Omental fat pad (tissue), 4 donors: ENCODE results near the gene PHGDH. TPM values are rescaled to one million over a fixed set of nuclear protein-coding genes. Genes with fewer than 3 reads are reported as not detected.

ENCODE experiments used
- ATAC-seq: fragments of 150-250 bp; one replicate; pipeline ENCODE4 v1.9.1; 2016; ENCODE audit warnings: mild to moderate bottlenecking, moderate library complexity; ENCODE audit not compliant: low FRiP score
- DNase-seq: peaks from one replicate; pipeline ENCODE4 v3.0.0-alpha.2; 2019; ENCODE audit warnings: low spot score
- total RNA-seq, 4 donors: library from RNA; depleted of rRNA; stranded (reverse); fragments of >200 nt; gene quantifications; one replicate each; pipeline ENCODE4 v1.1.0, GENCODE V29; 2016
- TF ChIP-seq, protein P1 (sequence below), 3 donors: fragments of 450-650 bp; IDR thresholded peaks; one replicate each; pipeline ENCODE4 v1.5.1; 2016 to 2017; ENCODE audit warnings: antibody characterized with exemption in 3 of 3, mild to moderate bottlenecking in 3 of 3, moderate library complexity in 2 of 3

Gene PHGDH
- 10 to 100 TPM; 21.5 to 95.4 (median 28.4) TPM for total RNA-seq

DNA sequence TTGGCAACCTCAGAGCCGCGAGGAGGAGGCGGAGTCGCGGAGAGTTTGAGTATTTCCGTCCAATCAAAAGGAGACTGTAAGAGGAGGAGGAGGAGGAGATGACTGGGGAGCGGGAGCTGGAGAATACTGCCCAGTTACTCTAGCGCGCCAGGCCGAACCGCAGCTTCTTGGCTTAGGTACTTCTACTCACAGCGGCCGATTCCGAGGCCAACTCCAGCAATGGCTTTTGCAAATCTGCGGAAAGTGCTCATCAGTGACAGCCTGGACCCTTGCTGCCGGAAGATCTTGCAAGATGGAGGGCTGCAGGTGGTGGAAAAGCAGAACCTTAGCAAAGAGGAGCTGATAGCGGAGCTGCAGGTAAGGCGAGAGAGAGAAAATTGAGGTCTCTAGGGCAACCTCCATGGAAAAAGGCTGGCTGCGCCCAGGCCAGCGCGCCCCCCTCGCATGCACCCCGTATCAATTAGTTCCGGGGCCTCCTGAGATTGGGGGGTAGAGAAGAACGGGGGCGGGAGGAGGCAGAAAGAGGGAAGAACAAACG, at the start of gene PHGDH:
PHGDH (plus strand) TSS at position 131 of the 538 bp plus-strand sequence; CDS start at position 220, 89 bp downstream.
- TF ChIP-seq, protein P1, sequence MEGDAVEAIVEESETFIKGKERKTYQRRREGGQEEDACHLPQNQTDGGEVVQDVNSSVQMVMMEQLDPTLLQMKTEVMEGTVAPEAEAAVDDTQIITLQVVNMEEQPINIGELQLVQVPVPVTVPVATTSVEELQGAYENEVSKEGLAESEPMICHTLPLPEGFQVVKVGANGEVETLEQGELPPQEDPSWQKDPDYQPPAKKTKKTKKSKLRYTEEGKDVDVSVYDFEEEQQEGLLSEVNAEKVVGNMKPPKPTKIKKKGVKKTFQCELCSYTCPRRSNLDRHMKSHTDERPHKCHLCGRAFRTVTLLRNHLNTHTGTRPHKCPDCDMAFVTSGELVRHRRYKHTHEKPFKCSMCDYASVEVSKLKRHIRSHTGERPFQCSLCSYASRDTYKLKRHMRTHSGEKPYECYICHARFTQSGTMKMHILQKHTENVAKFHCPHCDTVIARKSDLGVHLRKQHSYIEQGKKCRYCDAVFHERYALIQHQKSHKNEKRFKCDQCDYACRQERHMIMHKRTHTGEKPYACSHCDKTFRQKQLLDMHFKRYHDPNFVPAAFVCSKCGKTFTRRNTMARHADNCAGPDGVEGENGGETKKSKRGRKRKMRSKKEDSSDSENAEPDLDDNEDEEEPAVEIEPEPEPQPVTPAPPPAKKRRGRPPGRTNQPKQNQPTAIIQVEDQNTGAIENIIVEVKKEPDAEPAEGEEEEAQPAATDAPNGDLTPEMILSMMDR (IDR thresholded peaks at IDR 0.05) = no peak
- DNase-seq = peak; percentile 36
- peak; percentile 76 for ATAC-seq

DNA sequence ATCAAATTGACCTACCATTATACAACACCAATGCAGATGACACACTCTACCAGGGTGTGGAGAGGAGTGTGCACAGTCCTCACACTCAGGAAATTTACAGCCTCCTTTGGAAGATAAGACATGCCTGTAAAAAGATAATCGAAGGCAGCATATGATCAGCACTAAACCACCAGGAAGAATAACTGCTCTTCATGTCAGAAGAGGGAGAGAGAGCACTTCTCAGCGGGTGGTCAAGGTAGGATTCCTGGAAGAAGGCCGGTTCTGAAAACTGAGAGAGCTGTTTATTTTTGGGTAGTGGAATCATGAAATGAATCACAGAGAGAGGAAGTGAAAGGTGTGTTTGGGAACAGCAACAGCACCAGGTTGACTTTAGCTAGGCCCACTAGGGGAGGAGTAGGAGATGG, 49.7 kb upstream of the PHGDH start:
- ATAC-seq (no peak), DNase-seq (no peak)
- TF ChIP-seq, protein P1 (IDR thresholded peaks at IDR 0.05) = no peak

DNA sequence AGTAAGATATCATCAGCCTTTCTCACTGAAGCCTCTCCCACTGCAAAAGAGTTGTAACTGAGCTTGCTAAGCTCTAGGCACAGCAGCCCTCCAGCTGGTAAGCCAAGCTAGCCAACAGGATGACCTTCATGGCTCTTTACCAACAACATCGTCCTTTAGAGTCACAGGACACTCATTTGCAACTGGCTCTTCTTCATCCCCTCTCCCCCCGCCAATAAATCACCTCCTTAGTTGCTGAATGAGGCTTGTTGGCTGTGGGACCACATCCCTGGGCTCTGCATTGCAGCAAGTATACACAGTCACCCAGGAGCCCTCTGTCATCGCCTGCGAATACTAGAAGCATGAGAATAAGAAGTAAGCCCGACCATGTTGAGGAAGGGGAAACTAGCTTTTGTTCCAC, 47.7 kb upstream of the PHGDH start:
- ATAC-seq = no peak
- TF ChIP-seq, protein P1 (IDR thresholded peaks at IDR 0.05) = no peak
- no peak for DNase-seq

DNA sequence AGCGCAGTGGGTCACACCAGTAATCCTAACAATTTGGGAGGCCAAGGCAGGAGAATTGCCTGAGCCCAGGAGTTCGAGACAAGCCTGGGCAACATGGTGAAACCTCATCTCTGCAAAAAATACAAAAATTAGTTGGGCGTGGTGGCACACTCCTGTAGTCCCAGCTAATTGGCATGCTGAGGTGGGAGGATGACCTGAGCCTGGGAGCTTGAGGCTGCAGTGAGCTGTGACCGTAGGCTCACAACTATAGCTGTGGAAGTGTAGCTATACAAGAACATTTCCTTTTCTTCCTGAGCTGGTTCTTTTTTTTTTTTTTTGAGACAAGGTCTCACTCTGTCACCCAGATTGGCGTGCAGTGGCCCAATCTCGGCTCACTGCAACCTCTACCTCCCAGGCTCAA, 44.6 kb upstream of the PHGDH start:
- TF ChIP-seq, protein P1 (IDR thresholded peaks at IDR 0.05) = no peak
- DNase-seq (no peak), ATAC-seq (no peak)

DNA sequence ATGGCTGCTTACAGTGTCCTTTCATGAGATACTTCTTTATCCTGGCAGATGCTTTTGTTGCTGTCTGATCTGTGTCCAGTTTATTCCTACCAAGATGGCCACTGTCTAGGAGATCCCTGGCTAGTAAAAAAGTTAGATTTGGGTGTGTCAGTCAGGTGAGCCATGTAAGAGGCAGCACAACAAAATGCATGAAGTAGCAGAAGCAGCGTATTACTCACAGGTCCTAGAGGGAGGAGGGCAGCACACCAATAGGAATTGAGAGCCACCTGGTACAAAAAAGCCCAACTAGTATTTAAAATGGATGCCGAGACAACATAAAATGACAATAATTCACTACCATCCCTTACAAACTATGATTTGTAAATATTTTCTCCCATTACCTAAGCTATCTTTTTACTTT, 40.8 kb upstream of the PHGDH start:
- DNase-seq (no peak), ATAC-seq (no peak)
- TF ChIP-seq, protein P1 (IDR thresholded peaks at IDR 0.05) = no peak

DNA sequence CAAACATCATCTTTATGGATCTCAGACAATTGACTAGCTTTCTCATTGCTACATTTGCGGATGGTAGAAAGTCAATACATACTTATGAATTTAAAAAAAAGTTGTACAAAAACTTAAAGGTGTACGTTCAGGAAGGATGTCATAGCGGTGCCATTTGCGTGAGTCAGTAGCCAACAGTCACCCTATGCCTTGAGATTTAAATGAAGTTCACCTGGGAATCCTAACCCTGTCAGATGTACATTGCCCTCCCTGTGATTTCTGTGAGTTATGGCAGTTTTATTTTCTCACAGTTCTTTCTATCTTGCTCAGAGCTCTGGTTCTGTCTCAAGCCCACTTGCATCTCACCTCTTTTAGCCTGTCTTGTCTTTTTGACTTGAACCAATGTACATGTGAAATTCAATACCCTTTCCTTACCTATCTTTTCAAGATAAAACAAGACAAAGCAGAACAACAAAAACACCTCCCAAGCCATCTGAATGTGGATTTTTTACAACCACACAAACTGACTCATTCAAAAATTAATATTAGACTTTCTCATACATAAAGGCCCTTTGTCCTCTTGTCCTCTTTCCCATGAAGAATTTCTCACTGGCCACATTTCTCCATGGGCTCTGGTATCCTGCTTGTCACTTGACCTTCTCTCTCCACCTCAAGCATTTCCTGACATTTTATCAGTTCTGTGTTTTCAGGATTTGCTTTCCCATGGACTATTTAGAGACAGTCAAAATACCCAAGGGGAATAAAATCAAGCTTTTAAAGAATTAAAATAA, 38.4 kb upstream of the PHGDH start:
- no peak for ATAC-seq
- TF ChIP-seq, protein P1 (IDR thresholded peaks at IDR 0.05) = no peak
- no peak for DNase-seq

DNA sequence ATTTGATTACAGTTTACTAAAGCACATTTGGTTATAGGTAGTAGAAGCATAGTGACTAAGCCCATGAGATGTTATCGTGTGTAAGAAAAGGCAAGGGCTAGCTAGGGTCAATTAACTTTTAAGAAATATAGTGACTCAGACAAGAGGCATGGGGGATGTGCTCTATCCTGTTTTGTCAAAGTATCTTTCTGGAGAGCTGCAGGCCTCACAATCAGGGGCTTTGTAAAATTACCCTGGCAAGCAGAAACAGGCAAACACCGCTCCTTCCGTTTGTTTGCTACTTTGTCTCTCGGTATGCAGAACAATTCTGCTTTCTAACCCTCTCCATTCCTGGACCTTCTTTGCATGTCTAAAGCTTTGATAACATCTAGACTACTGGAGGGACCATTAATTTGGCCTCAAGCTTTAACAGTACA, 37.6 kb upstream of the PHGDH start:
- TF ChIP-seq, protein P1 (IDR thresholded peaks at IDR 0.05) = no peak
- ATAC-seq (peak; percentile 72), DNase-seq (no peak)
